ENCODE results near the gene RBPMS2.
A peak's percentile ranks its signal among the peaks of the same experiment; 100 is the strongest.
"Not testable (repeated sequence)": the region's sequence is repeated elsewhere in the genome, so short reads cannot be mapped to it uniquely, and the experiment has no call there.

Gene RBPMS2

GRCh38 chr15:64775551-64776401 is at the start of gene RBPMS2:
TSS of gene RBPMS2 (minus strand) at chr15:64775589. CDS start at chr15:64775319, 270 bp downstream.
- peak within 1 kb of the TSS; percentile 37 for H3K4me3 ChIP-seq (ENCODE audit: control insufficient read depth, low read depth, low read length)
- DNase-seq (ENCODE audit: low read depth): no peak

GRCh38 chr15:64824929-64825430 is 49.6 kb upstream of the RBPMS2 start:
- H3K4me3 ChIP-seq (ENCODE audit: control insufficient read depth, low read depth, low read length): peak overlapping the region; percentile 51
- no peak for TF ChIP-seq CTCF (IDR thresholded peaks at IDR 0.05; ENCODE audit: control insufficient read depth, insufficient read depth, low read depth, low read length, missing control alignments)
- DNase-seq (ENCODE audit: low read depth): no peak

More at GRCh38 chr15:64775551-64776401, at the start of gene RBPMS2:
- no peak for TF ChIP-seq CTCF (IDR thresholded peaks at IDR 0.05; ENCODE audit: control insufficient read depth, insufficient read depth, low read depth, low read length, missing control alignments)

- H3K4me3 ChIP-seq (ENCODE audit: control insufficient read depth, low read depth, low read length): no peak overlapping the region
- DNase-seq (ENCODE audit: low read depth): no peak
- no peak for TF ChIP-seq CTCF (IDR thresholded peaks at IDR 0.05; ENCODE audit: control insufficient read depth, insufficient read depth, low read depth, low read length, missing control alignments)
Measured at GRCh38 chr15:64816452-64816851, 41.1 kb upstream of the RBPMS2 start.

- DNase-seq (ENCODE audit: low read depth); H3K4me3 ChIP-seq (ENCODE audit: control insufficient read depth, low read depth, low read length): not testable (repeated sequence)
Measured at GRCh38 chr15:64814965-64815364, 39.6 kb upstream of the RBPMS2 start.

- not testable (repeated sequence) for H3K4me3 ChIP-seq (ENCODE audit: control insufficient read depth, low read depth, low read length); DNase-seq (ENCODE audit: low read depth)
Measured at GRCh38 chr15:64814283-64814682, 38.9 kb upstream of the RBPMS2 start.

- no peak overlapping the region for H3K4me3 ChIP-seq (ENCODE audit: control insufficient read depth, low read depth, low read length)
- TF ChIP-seq CTCF (IDR thresholded peaks at IDR 0.05; ENCODE audit: control insufficient read depth, insufficient read depth, low read depth, low read length, missing control alignments): no peak
- no peak for DNase-seq (ENCODE audit: low read depth)
Measured at GRCh38 chr15:64813075-64813474, 37.7 kb upstream of the RBPMS2 start.

GRCh38 chr15:64810497-64811326 is 35.3 kb upstream of the RBPMS2 start:
- no peak for TF ChIP-seq CTCF (IDR thresholded peaks at IDR 0.05; ENCODE audit: control insufficient read depth, insufficient read depth, low read depth, low read length, missing control alignments)
- DNase-seq (ENCODE audit: low read depth): no peak
- H3K4me3 ChIP-seq (ENCODE audit: control insufficient read depth, low read depth, low read length): no peak overlapping the region

Measured in AG09309 (cell line).